ENCODE results near the gene COG3. TPM values are rescaled to one million over a fixed set of nuclear protein-coding genes. Genes with fewer than 3 reads are reported as not detected.

COG3 gene
- total RNA-seq, 2 experiments from 2014 or later, result 18.0 to 19.6 TPM

- Mint-ChIP-seq H3K27ac (peak overlapping the region; percentile 71), H3K36me3 (ENCODE audit: low read depth) (peaks cover 24% of the 10 kb centered on the region), H3K4me1 (peaks cover 48% of the 10 kb centered on the region), H3K9me3 (ENCODE audit: low read depth) (peaks cover 9% of the 10 kb centered on the region), H3K4me3 (no peak overlapping the region), H3K27me3 (no peaks in the 10 kb centered on the region)
- DNase-seq (no peak), ATAC-seq (no peak)
- ChIA-PET CTCF (interaction anchor here (0.9 to 1.7 kb wide), 7 partner anchors 8 to 107 kb away, joined by 3 to 6 read pairs (median 3); partner anchors contain the start of gene COG3), POLR2A (no interaction called here)
- intact Hi-C loops (cut with DNase I, micrococcal nuclease), result no loop called here
Measured at GRCh38 chr13:45474584-45475454, 10.1 kb downstream of the COG3 start.

GRCh38 chr13:45479661-45480060 lies 14.9 kb downstream of the COG3 start:
- no peak overlapping the region for H3K27ac Mint-ChIP-seq
- intact Hi-C loops (cut with DNase I, micrococcal nuclease), result no loop called here
- H3K4me3 Mint-ChIP-seq, result no peak overlapping the region
- ChIA-PET POLR2A (no interaction called here), CTCF (interaction anchor here (1.0 to 1.4 kb wide), 2 partner anchors 17 to 704 kb away, joined by 3 read pairs; no protein-coding TSS in a partner anchor)
- ATAC-seq (no peak), DNase-seq (no peak)
- no peaks in the 10 kb centered on the region for H3K27me3 Mint-ChIP-seq
- peaks cover 18% of the 10 kb centered on the region for H3K4me1 Mint-ChIP-seq
- no peaks in the 10 kb centered on the region for H3K9me3 Mint-ChIP-seq (ENCODE audit: low read depth)
- peaks cover 24% of the 10 kb centered on the region for H3K36me3 Mint-ChIP-seq (ENCODE audit: low read depth)

GRCh38 chr13:45481688-45482087 lies 16.9 kb downstream of the COG3 start:
- Mint-ChIP-seq H3K36me3 (ENCODE audit: low read depth) (peaks cover 26% of the 10 kb centered on the region), H3K27me3 (no peaks in the 10 kb centered on the region), H3K9me3 (ENCODE audit: low read depth) (no peaks in the 10 kb centered on the region), H3K4me1 (peaks cover 7% of the 10 kb centered on the region), H3K27ac (no peak overlapping the region), H3K4me3 (no peak overlapping the region)
- ATAC-seq (no peak), DNase-seq (no peak)
- ChIA-PET POLR2A (no interaction called here), CTCF (interaction anchor here (1.0 to 1.2 kb wide), 2 partner anchors 29 to 111 kb away, joined by 3 read pairs; no protein-coding TSS in a partner anchor)
- intact Hi-C loops (cut with DNase I, micrococcal nuclease), result no loop called here

- H3K27me3 Mint-ChIP-seq, result no peaks in the 10 kb centered on the region
- peak overlapping the region; percentile 42 for H3K27ac Mint-ChIP-seq
- POLR2A ChIA-PET, result no interaction called here
Measured at GRCh38 chr13:45482571-45483173, 17.9 kb downstream of the COG3 start.

GRCh38 chr13:45487604-45488003 lies 22.9 kb downstream of the COG3 start:
- no peaks in the 10 kb centered on the region for H3K27me3 Mint-ChIP-seq
- no peak overlapping the region for H3K27ac Mint-ChIP-seq
- no peak overlapping the region for H3K4me3 Mint-ChIP-seq
- ChIA-PET CTCF (no interaction called here), POLR2A (no interaction called here)
- DNase-seq (no peak), ATAC-seq (no peak)
- H3K9me3 Mint-ChIP-seq (ENCODE audit: low read depth), result no peaks in the 10 kb centered on the region
- H3K36me3 Mint-ChIP-seq (ENCODE audit: low read depth), result peaks cover 39% of the 10 kb centered on the region
- H3K4me1 Mint-ChIP-seq, result peaks cover 11% of the 10 kb centered on the region
- intact Hi-C loops (cut with DNase I, micrococcal nuclease), result no loop called here

More at GRCh38 chr13:45482571-45483173, 17.9 kb downstream of the COG3 start:
- Mint-ChIP-seq H3K4me1 (peaks cover 7% of the 10 kb centered on the region), H3K36me3 (ENCODE audit: low read depth) (peaks cover 33% of the 10 kb centered on the region), H3K9me3 (ENCODE audit: low read depth) (no peaks in the 10 kb centered on the region), H3K4me3 (no peak overlapping the region)
- intact Hi-C loops (cut with DNase I, micrococcal nuclease), result no loop called here
- CTCF ChIA-PET, result interaction anchor here (0.5 to 1.6 kb wide), 4 partner anchors 9 to 325 kb away, joined by 3 to 6 read pairs (median 4); no protein-coding TSS in a partner anchor
- DNase-seq, result no peak
- no peak for ATAC-seq

- Mint-ChIP-seq H3K4me1 (peaks cover 6% of the 10 kb centered on the region), H3K27me3 (no peaks in the 10 kb centered on the region), H3K27ac (no peak overlapping the region), H3K36me3 (ENCODE audit: low read depth) (peaks cover 29% of the 10 kb centered on the region), H3K4me3 (no peak overlapping the region), H3K9me3 (ENCODE audit: low read depth) (no peaks in the 10 kb centered on the region)
- intact Hi-C loops (cut with DNase I, micrococcal nuclease), result loop anchor here (1.0 to 2.0 kb wide), 2 partner anchors 119 kb away; no protein-coding TSS in a partner anchor
- ChIA-PET POLR2A (no interaction called here), CTCF (interaction anchor here (0.6 to 2.0 kb wide), 6 partner anchors 9 to 1077 kb away, joined by 3 to 9 read pairs (median 3); no protein-coding TSS in a partner anchor)
- DNase-seq (peak; percentile 36), ATAC-seq (peak; percentile 53)
Measured at GRCh38 chr13:45490068-45490467, 25.3 kb downstream of the COG3 start.

- intact Hi-C loops (cut with DNase I, micrococcal nuclease), result no loop called here
- peaks cover 6% of the 10 kb centered on the region for H3K4me1 Mint-ChIP-seq
- DNase-seq, result no peak
- POLR2A ChIA-PET, result no interaction called here
- ATAC-seq, result no peak
- no peak overlapping the region for H3K27ac Mint-ChIP-seq
- H3K4me3 Mint-ChIP-seq, result no peak overlapping the region
- H3K27me3 Mint-ChIP-seq, result no peaks in the 10 kb centered on the region
- H3K9me3 Mint-ChIP-seq (ENCODE audit: low read depth), result no peaks in the 10 kb centered on the region
- CTCF ChIA-PET, result interaction anchor here (1.0 kb wide), 1 partner anchor 17 kb away, joined by 3 read pairs; no protein-coding TSS in a partner anchor
- H3K36me3 Mint-ChIP-seq (ENCODE audit: low read depth), result peaks cover 26% of the 10 kb centered on the region
Measured at GRCh38 chr13:45492538-45492937, 27.8 kb downstream of the COG3 start.

GRCh38 chr13:45496942-45497341 lies 32.2 kb downstream of the COG3 start:
- Mint-ChIP-seq H3K9me3 (ENCODE audit: low read depth) (no peaks in the 10 kb centered on the region), H3K27ac (no peak overlapping the region), H3K4me1 (peaks cover 12% of the 10 kb centered on the region), H3K4me3 (no peak overlapping the region), H3K36me3 (ENCODE audit: low read depth) (peaks cover 32% of the 10 kb centered on the region), H3K27me3 (no peaks in the 10 kb centered on the region)
- intact Hi-C loops (cut with DNase I, micrococcal nuclease), result no loop called here
- CTCF ChIA-PET, result no interaction called here
- POLR2A ChIA-PET, result no interaction called here
- ATAC-seq (no peak), DNase-seq (no peak)

- H3K4me1 Mint-ChIP-seq, result peaks cover 11% of the 10 kb centered on the region
- intact Hi-C loops (cut with DNase I, micrococcal nuclease), result no loop called here
- CTCF ChIA-PET, result no interaction called here
- no peaks in the 10 kb centered on the region for H3K27me3 Mint-ChIP-seq
- H3K9me3 Mint-ChIP-seq (ENCODE audit: low read depth), result no peaks in the 10 kb centered on the region
- H3K27ac Mint-ChIP-seq, result peak overlapping the region; percentile 82
- DNase-seq (no peak), ATAC-seq (peak; percentile 19)
- no peak overlapping the region for H3K4me3 Mint-ChIP-seq
- H3K36me3 Mint-ChIP-seq (ENCODE audit: low read depth), result peaks cover 42% of the 10 kb centered on the region
- POLR2A ChIA-PET, result no interaction called here
Measured at GRCh38 chr13:45500492-45501174, 35.9 kb downstream of the COG3 start.

- H3K27ac Mint-ChIP-seq, result peak overlapping the region; percentile 82
- H3K9me3 Mint-ChIP-seq (ENCODE audit: low read depth), result no peaks in the 10 kb centered on the region
- H3K4me1 Mint-ChIP-seq, result peaks cover 11% of the 10 kb centered on the region
- H3K4me3 Mint-ChIP-seq, result no peak overlapping the region
- ATAC-seq (no peak), DNase-seq (no peak)
- H3K27me3 Mint-ChIP-seq, result no peaks in the 10 kb centered on the region
- ChIA-PET CTCF (no interaction called here), POLR2A (no interaction called here)
- peaks cover 45% of the 10 kb centered on the region for H3K36me3 Mint-ChIP-seq (ENCODE audit: low read depth)
- intact Hi-C loops (cut with DNase I, micrococcal nuclease), result no loop called here
Measured at GRCh38 chr13:45501175-45501526, 36.4 kb downstream of the COG3 start.

GRCh38 chr13:45503658-45504057 lies 38.9 kb downstream of the COG3 start:
- Mint-ChIP-seq H3K4me1 (peaks cover 11% of the 10 kb centered on the region), H3K27ac (no peak overlapping the region), H3K27me3 (no peaks in the 10 kb centered on the region), H3K4me3 (no peak overlapping the region), H3K36me3 (ENCODE audit: low read depth) (peaks cover 38% of the 10 kb centered on the region), H3K9me3 (ENCODE audit: low read depth) (no peaks in the 10 kb centered on the region)
- ChIA-PET CTCF (interaction anchor here (0.8 to 0.9 kb wide), 2 partner anchors 119 to 133 kb away, joined by 4 to 5 read pairs; no protein-coding TSS in a partner anchor), POLR2A (no interaction called here)
- ATAC-seq (no peak), DNase-seq (no peak)
- intact Hi-C loops (cut with DNase I, micrococcal nuclease), result no loop called here
